CD4-positive, alpha-beta T cell treated with Interleukin-4 for 4 hours (primary cell): ENCODE results near the gene SLC35F3.
A peak's percentile ranks its signal among the peaks of the same experiment; 100 is the strongest.

Experiments
- DNase-seq: peaks from one replicate; pipeline ENCODE4 v3.0.0-alpha.2; 2020

The SLC35F3 gene

GRCh38 chr1:234047123-234047522 lies 142.6 kb downstream of the SLC35F3 start:
- no peak for DNase-seq

GRCh38 chr1:234062166-234062565 lies 157.7 kb downstream of the SLC35F3 start:
- DNase-seq, result no peak

- DNase-seq, result peak; percentile 61
Measured at GRCh38 chr1:234065794-234066447, 161.4 kb downstream of the SLC35F3 start.

- DNase-seq, result no peak
Measured at GRCh38 chr1:234067581-234068337, 163.3 kb downstream of the SLC35F3 start.

- no peak for DNase-seq
Measured at GRCh38 chr1:234069760-234070159, 165.3 kb downstream of the SLC35F3 start.

GRCh38 chr1:234072793-234073192 lies 168.3 kb downstream of the SLC35F3 start:
- DNase-seq, result no peak

- DNase-seq, result no peak
Measured at GRCh38 chr1:234078143-234078542, 173.7 kb downstream of the SLC35F3 start.

GRCh38 chr1:234079896-234080295 lies 175.4 kb downstream of the SLC35F3 start:
- DNase-seq, result no peak

GRCh38 chr1:234083460-234083859 lies 179.0 kb downstream of the SLC35F3 start:
- no peak for DNase-seq

GRCh38 chr1:234089396-234089795 lies 184.9 kb downstream of the SLC35F3 start:
- DNase-seq, result no peak

- DNase-seq, result no peak
Measured at GRCh38 chr1:234090212-234091064, 186.0 kb downstream of the SLC35F3 start.

GRCh38 chr1:234091065-234091401 lies 186.6 kb downstream of the SLC35F3 start:
- no peak for DNase-seq

- no peak for DNase-seq
Measured at GRCh38 chr1:234091876-234092275, 187.4 kb downstream of the SLC35F3 start.

GRCh38 chr1:234093107-234093506 lies 188.6 kb downstream of the SLC35F3 start:
- no peak for DNase-seq

- DNase-seq, result no peak
Measured at GRCh38 chr1:234093741-234094140, 189.3 kb downstream of the SLC35F3 start.

GRCh38 chr1:234094172-234094571 lies 189.7 kb downstream of the SLC35F3 start:
- no peak for DNase-seq

GRCh38 chr1:234096161-234096770 lies 191.8 kb downstream of the SLC35F3 start:
- no peak for DNase-seq

- no peak for DNase-seq
Measured at GRCh38 chr1:234102583-234102982, 198.1 kb downstream of the SLC35F3 start.

- no peak for DNase-seq
Measured at GRCh38 chr1:234103198-234103597, 198.7 kb downstream of the SLC35F3 start.

- DNase-seq, result no peak
Measured at GRCh38 chr1:234106032-234106431, 201.6 kb downstream of the SLC35F3 start.

GRCh38 chr1:234107416-234108021 lies 203.0 kb downstream of the SLC35F3 start:
- no peak for DNase-seq

- DNase-seq, result no peak
Measured at GRCh38 chr1:234108921-234109320, 204.4 kb downstream of the SLC35F3 start.

- DNase-seq, result no peak
Measured at GRCh38 chr1:234109840-234110239, 205.4 kb downstream of the SLC35F3 start.
